Measurements from ENCODE around the gene PTPRS.
A peak's percentile ranks its signal among the peaks of the same experiment; 100 is the strongest.

Gene PTPRS

GRCh38 chr19:5355076-5355475 lies 14.5 kb upstream of the PTPRS start:
- no peak for DNase-seq (ENCODE audit: low read depth in 2 of 2)

- peak in 1 of 2 experiments; percentile 6 for DNase-seq (ENCODE audit: low read depth in 2 of 2)
Measured at GRCh38 chr19:5354403-5354802, 13.8 kb upstream of the PTPRS start.

- no peak for DNase-seq (ENCODE audit: low read depth in 2 of 2)
Measured at GRCh38 chr19:5352229-5352763, 11.7 kb upstream of the PTPRS start.

DNA sequence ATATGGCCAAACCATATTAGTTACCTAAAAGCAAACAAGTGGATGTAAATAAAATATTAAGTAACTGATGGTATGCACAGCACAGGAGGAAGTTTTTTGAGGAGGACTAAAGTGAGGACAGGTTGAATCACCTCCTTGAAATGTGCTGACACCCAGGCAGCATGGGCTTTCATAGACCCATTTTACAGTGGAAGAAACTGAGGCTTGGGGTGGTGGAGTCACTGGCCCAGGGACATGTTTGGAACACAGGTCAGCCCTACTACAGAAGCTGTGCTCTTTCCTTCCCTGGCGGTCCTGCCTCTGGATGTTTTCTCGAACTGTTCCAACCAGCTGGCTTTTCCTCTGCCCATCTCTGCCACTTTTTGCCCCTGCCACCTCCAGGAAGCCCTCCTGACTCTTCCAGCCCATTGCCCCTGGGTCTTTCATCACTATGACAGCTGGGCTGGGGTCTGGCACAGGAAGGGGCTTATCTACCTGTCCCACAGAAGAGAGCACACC lies 11.2 kb upstream of the PTPRS start:
- no peak for DNase-seq (ENCODE audit: low read depth in 2 of 2)

DNA sequence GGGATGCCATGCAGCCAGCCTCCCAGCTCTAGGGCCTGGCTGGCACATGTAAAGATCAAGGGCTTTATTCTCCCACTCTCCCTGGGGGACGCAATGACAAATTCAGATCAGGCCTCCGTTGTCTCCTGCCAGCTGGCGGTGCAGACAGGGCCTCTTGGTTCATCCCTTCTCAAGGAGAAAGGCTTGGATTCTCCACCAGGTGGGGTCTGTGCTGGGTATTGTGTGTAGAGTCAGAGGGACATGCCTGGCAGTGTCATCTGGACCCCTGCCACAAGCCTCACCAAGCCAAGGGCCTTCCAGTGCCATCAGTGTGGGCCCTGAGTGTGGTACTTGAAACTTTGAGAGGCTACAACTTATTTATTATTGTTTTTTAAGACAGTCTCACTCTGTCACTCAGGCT lies 8.4 kb upstream of the PTPRS start:
- no peak for DNase-seq (ENCODE audit: low read depth in 2 of 2)

DNA sequence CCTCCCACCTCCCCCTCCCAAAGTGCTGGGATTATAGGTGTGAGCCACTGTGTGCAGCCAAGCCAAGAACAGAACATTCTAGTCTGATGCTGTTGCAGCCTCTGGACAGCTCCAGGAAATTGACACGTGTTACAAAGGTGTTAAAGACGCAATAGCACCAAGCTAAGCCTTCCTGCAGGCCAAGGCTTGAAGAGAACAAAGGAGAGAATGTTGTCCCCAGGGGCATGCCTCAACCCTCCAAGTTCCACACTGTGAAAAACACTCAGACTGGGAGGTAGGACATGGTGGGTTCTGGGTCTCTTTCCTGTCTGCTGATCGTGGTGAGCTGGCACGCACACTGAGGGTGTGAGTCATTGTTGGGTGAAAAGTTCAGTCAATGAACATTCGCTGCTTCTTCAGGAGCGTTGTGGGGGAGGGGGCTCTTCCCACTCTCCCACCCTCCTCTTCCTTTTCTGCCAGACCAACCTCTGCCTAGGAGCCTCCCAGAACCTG lies 5.3 kb upstream of the PTPRS start:
- DNase-seq (ENCODE audit: low read depth in 2 of 2) = no peak

GRCh38 chr19:5343848-5344247 lies 3.2 kb upstream of the PTPRS start:
- DNase-seq (ENCODE audit: low read depth in 2 of 2) = no peak

DNA sequence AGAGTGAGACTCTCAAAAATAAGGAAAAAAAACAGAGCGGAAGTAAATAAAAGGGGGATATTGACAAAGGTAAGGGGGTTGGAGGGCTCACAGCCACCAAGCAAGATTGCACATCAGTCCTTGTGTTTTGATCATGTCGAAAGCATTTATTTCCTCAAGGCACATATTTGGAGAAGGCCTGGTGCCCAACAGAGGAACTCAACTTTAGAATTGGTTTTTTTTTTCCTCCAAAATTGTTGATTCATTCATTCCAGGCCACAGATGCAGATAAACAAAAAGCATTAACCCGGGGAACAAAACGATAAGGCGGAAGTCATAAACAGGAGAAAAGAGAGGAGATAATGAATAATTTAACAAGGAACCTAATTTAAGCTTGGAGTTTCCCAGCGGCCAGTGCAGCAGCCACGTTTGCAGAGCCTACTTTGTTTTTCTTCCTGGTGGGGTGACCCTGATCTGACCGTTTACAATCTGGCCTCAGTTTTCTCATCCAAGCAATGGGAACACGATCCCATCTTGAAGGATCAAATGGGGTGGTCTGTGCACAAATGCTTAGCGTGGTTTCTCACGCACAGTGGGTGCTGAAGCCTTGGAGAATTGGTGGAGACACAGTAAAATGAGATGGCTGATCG lies 2.1 kb upstream of the PTPRS start:
- no peak for DNase-seq (ENCODE audit: low read depth in 2 of 2)

GRCh38 chr19:5341981-5342380 lies 1.4 kb upstream of the PTPRS start:
- DNase-seq (ENCODE audit: low read depth in 2 of 2) = no peak

GRCh38 chr19:5341448-5341820 lies 822 bp upstream of the PTPRS start:
- DNase-seq (ENCODE audit: low read depth in 2 of 2) = no peak

DNA sequence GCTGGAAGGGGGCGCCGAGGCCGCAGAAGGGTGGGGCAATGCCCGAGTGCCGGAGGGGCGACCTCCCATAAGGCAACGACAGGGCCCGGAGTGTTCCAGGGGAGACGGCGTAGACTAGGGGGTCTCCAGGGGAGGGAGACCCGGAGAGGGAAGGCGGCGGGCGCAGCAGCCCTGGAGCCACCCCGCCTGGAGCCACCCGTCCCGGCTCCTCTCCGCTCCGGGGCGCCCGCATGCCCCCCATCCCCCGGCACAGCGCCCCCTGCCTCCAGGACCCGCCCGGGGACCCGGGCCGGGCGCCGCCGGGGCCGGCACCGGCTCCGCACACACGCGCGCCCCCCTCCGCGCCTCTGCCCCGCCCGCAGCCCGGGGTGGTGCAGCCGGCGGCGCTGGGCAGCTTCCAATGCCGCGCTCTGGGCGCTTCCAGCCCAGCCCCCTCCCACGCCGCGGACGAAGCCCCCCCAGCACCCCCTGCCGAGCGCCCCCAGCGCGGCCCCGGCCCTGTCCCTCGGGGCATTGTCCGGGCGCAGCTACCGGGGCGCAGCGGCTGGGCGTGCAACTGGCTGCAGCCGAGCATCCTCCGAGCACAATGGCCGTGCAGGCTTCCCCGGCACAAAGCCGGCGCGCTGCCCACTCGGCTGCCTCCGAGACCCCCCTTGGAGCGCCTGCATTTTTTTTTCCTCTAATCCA lies 519 bp downstream of the PTPRS start:
- no peak for DNase-seq (ENCODE audit: low read depth in 2 of 2)

- no peak for DNase-seq (ENCODE audit: low read depth in 2 of 2)
Measured at GRCh38 chr19:5339198-5339949, 1.2 kb downstream of the PTPRS start.

GRCh38 chr19:5338656-5339197 lies 1.9 kb downstream of the PTPRS start:
- DNase-seq (ENCODE audit: low read depth in 2 of 2) = no peak

- DNase-seq (ENCODE audit: low read depth in 2 of 2) = no peak
Measured at GRCh38 chr19:5337708-5338655, 2.6 kb downstream of the PTPRS start.

DNA sequence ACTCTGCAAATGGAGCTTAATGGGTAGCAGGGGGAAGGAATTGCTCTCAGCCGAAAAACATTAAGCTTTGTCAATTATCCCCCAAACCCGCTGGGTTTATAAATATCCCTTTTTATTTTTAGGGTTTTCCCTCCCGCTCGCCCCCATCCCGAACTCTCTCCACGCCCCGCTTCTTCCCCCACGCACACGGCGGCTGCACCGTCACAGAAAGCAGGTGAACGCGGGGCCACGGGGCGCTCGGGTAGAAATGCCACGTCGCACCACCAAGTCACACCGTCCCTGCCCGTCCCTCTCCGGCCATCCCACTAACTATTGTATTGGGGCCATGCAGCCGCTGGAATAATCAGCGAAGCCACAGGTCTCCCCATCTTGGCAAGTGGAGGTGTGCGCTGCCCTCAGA lies 3.5 kb downstream of the PTPRS start:
- no peak for DNase-seq (ENCODE audit: low read depth in 2 of 2)

GRCh38 chr19:5336195-5336965 lies 4.2 kb downstream of the PTPRS start:
- DNase-seq (ENCODE audit: low read depth in 2 of 2) = no peak

GRCh38 chr19:5335593-5335992 lies 5.0 kb downstream of the PTPRS start:
- DNase-seq (ENCODE audit: low read depth in 2 of 2) = no peak

GRCh38 chr19:5334824-5335500 lies 5.7 kb downstream of the PTPRS start:
- DNase-seq (ENCODE audit: low read depth in 2 of 2) = no peak

GRCh38 chr19:5334366-5334739 lies 6.3 kb downstream of the PTPRS start:
- no peak for DNase-seq (ENCODE audit: low read depth in 2 of 2)

All from stimulated activated CD4-positive, alpha-beta T cell treated with anti-CD3 and anti-CD28 coated beads, Interleukin-12 subunit alpha, Interleukin-12 subunit beta, amount 100 ng/mL, for 24 hours (primary cell).